ENCODE data around the gene ZNF536.

The ZNF536 gene

DNA sequence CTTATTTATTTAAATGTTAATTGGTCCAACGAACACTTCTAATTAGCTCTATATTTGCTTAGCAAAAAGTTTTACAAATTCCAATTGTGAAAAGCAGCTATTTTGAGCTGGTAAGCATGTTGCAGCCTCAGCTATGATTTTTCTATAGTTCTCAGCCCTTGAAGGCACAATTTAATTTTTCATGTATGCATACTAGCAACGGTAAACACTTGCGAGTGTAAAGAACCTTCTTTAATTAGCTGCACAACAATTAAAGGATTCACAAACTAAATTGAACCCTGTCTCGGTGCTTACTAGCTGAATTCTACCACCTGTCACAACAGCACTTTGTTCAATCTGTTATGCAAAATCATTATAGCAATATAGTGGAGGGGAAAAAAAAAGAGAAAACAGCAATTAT is 29.8 kb downstream of the ZNF536 start:
- no peak for DNase-seq (ENCODE audit: low read depth)
- TF ChIP-seq, protein P1, sequence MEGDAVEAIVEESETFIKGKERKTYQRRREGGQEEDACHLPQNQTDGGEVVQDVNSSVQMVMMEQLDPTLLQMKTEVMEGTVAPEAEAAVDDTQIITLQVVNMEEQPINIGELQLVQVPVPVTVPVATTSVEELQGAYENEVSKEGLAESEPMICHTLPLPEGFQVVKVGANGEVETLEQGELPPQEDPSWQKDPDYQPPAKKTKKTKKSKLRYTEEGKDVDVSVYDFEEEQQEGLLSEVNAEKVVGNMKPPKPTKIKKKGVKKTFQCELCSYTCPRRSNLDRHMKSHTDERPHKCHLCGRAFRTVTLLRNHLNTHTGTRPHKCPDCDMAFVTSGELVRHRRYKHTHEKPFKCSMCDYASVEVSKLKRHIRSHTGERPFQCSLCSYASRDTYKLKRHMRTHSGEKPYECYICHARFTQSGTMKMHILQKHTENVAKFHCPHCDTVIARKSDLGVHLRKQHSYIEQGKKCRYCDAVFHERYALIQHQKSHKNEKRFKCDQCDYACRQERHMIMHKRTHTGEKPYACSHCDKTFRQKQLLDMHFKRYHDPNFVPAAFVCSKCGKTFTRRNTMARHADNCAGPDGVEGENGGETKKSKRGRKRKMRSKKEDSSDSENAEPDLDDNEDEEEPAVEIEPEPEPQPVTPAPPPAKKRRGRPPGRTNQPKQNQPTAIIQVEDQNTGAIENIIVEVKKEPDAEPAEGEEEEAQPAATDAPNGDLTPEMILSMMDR (IDR thresholded peaks at IDR 0.05; ENCODE audit: insufficient read depth, low read depth, low read length, missing control alignments): no peak
- no peak overlapping the region for H3K4me3 ChIP-seq (ENCODE audit: low read depth, low read length)

DNA sequence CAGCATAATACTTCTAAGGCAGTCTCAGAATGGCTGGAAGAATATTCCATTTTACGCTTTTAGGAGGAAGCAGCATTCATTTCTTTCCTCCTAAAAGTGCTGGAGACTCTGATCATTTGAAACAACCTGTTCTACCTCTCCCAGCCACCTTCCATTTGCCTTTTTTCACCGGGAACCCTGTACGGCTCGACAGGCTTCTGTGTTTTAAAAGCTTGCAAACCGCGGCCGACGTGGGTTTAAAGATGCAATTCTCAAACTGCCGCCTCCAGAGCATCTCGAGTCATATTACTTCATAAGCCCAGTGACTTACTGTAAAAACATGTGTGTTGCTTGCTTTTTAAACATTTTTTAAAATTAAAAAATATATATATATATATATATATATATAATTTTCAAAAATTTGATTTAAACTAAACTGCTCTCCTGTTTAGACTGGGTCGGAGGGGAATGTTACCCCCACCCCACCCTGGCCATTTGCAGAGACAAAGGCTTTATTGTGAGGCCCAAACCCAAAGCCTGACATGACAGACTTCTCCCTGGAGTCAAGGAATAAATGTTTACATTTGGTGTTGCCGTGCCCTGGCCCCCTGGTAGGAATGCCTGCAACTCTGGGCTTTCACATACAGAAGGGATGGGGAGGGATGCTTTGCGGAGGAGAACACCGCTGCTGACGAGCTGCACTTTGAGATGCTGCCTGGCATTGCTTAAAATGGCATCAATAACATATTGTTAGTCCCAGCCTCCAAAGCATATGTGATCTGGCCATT is 30.4 kb downstream of the ZNF536 start:
- TF ChIP-seq, protein P1 (IDR thresholded peaks at IDR 0.05; ENCODE audit: insufficient read depth, low read depth, low read length, missing control alignments): no peak
- DNase-seq (ENCODE audit: low read depth): no peak
- H3K4me3 ChIP-seq (ENCODE audit: low read depth, low read length): no peak overlapping the region

DNA sequence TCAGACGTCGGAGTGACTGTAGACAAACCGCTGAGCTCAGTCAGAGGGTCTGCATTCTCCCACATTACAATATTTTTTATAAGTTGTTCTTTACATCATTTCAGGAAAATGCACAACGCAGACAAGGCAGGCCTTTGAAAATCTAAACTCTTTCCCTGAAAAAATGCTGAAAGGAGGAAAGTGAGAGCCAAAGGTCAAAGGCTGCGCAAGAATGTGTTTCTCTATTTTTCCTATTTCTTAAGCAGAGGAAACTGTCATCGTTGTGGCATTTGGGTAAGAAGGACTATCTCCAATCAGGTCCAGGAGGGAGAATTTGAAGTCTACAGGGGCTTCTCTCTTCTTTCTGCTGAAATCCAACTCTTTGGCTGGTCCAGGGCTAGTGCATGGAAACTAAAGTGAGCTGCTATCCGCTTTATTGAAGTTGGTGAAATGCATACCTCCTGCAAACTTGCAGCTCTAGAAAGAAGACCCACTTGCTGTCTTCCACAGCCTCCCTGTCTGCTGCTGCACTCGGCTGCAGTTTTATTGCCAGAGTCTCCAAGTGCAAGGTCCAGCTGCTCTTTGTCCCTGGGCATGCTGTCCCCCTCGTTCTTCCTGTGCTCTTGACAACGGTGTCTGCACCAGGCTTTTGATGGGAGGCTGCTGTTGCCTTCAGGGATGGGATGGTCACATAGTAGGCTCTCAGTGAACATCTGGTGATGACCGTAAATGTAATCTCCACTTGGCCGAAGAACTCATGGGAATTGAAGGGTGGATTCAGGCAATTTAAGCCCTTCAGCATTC is 31.2 kb downstream of the ZNF536 start:
- TF ChIP-seq, protein P1 (IDR thresholded peaks at IDR 0.05; ENCODE audit: insufficient read depth, low read depth, low read length, missing control alignments): no peak
- H3K4me3 ChIP-seq (ENCODE audit: low read depth, low read length): no peak overlapping the region
- no peak for DNase-seq (ENCODE audit: low read depth)

DNA sequence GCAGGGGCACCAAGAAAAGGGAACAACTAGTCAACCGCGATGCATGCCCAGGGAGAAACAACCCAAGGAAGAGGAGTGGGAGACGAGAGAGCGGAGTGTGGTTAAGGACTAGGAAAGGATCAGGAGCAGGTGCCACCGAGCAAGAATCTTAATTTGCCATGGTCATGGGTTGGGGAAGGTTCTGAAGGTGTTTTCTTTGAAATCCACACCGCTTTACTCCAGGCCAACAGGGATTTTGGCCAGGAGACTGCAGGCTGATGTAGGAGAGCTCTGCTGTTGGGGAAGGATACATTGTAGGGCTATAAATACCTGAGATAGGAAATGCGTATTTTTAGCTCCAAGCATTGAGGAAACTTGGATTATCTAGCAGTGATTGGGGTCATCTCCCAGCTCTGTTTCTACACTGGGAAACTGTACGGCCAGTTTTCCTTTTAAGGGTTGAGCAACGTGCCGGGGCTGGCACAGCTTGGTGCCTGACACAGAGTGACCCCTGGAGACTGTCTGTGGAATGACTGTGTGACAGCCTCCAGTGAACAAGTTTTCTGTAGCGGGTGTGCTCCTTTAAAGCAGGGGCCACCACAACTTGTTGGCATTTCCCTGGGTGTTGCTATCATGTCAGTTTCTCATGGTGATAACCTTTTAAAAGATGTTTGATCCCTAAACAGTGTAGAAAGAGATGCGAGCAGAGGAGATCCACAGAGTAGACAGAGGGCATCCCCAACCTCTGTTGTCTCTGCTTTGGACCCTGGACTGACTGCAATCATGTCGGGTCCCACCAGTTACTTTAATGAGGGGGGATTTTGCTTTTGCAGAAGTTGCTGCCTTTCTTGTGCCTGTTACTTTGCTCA is 34.3 kb downstream of the ZNF536 start:
- DNase-seq (ENCODE audit: low read depth): peak; percentile 24
- H3K4me3 ChIP-seq (ENCODE audit: low read depth, low read length): no peak overlapping the region
- TF ChIP-seq, protein P1 (IDR thresholded peaks at IDR 0.05; ENCODE audit: insufficient read depth, low read depth, low read length, missing control alignments): peak; percentile 38

DNA sequence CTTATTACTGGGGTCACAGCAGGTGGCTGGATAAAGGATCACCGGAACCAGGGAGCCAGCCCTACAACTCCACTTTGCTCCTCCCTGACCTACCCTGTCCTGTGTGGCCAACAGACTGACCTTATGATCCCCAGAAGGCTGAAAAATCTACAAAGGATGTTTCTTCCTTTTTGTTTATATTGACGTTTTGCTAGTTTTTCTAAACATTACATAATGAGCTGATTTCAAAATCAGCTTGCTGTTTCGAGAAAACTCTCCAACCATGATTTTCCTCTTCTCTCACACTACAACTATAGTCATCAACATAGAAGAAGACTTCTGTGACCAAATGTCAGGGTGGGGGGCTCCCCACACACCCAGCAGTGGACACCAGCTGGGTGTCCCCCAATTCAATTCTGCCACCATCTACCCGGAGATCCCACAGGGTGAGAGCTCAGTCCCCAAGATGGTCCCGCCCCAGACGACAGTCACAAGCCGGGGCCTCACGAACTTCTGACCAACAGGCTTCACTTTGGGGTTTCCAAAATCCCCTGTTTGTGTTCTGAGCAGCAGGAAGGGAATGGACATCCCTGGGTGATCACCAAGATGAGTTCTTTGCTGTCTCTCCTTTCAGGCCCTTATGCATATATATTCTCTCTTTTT is 35.0 kb downstream of the ZNF536 start:
- TF ChIP-seq, protein P1 (IDR thresholded peaks at IDR 0.05; ENCODE audit: insufficient read depth, low read depth, low read length, missing control alignments): no peak
- H3K4me3 ChIP-seq (ENCODE audit: low read depth, low read length): no peak overlapping the region
- DNase-seq (ENCODE audit: low read depth): no peak

DNA sequence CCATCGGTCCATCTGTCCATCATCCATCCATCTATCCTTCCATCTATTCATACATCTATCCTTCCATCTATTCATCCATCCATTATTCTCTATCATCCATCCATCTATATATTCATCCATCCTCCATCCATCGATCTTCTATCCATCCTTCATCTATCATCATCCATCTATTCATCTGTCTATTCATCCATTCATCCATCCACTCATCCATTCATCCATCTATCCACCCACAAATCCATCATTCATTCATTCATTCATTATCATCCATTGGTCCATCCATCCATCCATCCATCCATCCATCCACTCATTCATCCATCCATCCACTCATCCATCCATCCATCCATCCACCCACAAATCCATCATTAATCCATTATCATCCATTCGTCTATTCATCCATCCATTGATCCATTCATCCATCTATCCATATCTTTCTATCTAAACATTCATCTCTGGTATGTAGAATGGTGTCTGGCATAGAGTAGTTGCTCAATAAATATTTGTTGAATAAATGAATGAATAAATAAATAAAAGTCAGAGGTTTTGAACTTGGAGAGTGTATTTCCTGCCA is 36.6 kb downstream of the ZNF536 start:
- DNase-seq (ENCODE audit: low read depth): no peak
- no peak overlapping the region for H3K4me3 ChIP-seq (ENCODE audit: low read depth, low read length)
- TF ChIP-seq, protein P1 (IDR thresholded peaks at IDR 0.05; ENCODE audit: insufficient read depth, low read depth, low read length, missing control alignments): no peak
